Stromal cell of bone marrow (primary cell): ENCODE data around the gene SNRNP35.
"Not testable (repeated sequence)": the region's sequence is repeated elsewhere in the genome, so short reads cannot be mapped to it uniquely, and the experiment has no call there.

Experiments used
- DNase-seq: peaks from one replicate; pipeline ENCODE4 v3.0.0-alpha.2; 2012; ENCODE audit warnings: low read depth

SNRNP35 gene

DNA sequence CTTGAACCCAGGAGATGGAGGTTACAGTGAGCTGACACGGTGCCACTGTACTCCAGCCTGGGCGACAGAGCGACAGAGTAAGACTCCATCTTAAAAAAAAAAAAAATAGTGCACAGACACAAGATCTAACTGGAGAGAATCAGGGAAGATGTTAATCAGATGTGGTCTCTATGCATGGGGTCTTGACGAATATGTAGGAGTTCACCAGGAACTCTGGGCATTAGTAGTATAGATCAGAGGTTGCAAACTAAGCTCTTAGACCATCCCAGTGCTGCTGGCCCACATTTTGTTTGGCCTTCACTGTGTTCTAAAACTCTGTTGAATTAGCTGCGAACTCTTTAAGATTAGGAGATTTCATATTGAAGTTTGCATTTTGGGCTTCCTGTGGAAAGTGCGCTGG, 31.6 kb downstream of the SNRNP35 start:
- DNase-seq, result no peak

DNA sequence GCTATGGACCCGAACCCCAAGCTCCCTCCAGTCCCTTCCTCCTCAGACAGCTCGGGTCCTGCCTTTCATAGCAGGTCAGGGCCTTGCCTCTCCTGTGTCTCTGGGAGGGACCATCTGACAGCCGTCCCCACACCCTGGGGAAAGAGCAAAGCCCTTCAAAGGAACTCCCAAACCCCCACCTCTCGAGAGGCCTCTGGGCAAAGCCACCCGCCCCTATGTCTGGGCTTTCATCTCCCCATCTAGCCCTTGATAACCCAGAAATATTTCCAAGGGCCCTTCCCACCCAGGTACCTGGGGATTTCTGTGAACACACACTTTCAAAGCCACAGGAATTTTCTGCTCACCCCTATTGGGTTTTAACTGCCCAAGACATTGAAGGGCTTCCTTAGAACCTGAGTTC, 32.1 kb downstream of the SNRNP35 start:
- DNase-seq, result no peak

DNA sequence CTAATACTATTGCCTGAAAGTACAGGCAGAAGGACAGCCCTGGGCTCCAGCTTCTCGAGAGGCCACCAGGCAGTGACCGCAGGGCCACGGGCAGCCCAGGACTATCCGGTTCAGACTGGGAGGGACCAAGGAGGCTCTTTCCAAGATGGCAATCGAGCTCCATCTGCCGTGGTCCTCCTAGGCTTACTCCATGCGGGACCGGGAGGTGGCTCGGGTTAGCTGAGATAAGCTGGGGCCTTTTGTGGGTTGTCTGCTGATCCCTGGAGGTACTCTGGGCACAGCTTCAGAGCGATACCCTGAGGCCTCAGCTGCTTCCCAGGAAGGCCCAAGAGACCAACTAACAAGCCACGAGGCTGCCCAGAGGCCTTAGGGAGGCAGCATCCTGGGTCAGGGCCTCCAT, 33.1 kb downstream of the SNRNP35 start:
- DNase-seq, result no peak

DNA sequence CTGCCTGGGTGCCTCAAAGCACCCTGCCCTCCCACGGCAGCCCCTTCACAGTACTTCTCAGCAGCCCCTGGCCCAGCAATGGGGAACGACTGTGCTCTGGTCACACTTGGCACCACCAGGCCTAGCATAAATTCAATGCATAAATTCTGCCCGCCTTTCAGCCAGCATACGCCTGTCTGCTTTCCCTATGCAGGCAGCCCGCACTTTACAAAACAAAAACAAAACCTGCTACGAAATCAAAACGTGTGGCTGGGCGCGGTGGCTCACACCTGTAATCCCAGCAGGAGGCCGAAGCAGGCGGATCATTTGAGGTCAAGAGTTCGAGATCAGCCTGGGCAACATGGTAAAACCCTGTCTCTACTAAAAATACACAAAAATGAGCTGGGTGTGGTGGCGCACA, 33.5 kb downstream of the SNRNP35 start:
- DNase-seq, result no peak

DNA sequence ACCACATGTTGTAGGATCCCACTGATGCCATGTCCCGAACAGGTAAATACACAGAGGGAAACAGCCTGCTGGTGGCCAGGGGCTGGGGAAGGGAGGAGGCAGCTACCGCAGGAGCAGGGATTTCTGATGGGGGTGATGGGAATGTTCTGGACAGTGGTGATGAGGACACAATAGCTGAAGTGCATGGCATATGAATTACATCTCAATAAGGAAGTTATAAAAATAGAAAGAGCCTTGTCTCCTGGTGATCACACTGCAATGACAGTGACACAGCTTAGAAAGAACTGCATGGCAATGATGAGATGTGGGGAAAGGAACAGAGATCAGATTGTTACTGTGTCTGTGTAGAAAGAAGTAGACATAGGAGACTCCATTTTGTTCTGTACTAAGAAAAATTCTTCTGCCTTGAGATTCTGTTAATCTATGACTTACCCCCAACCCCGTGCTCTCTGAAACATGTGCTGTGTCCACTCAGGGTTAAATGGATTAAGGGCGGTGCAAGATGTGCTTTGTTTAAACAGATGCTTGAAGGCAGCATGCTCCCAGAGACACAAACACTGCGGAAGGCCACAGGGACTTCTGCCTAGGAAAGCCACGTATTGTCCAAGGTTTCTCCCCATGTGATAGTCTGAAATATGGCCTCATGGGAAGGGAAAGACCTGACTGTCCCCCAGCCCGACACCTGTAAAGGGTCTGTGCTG, 34.5 kb downstream of the SNRNP35 start:
- DNase-seq, result not testable (repeated sequence)

DNA sequence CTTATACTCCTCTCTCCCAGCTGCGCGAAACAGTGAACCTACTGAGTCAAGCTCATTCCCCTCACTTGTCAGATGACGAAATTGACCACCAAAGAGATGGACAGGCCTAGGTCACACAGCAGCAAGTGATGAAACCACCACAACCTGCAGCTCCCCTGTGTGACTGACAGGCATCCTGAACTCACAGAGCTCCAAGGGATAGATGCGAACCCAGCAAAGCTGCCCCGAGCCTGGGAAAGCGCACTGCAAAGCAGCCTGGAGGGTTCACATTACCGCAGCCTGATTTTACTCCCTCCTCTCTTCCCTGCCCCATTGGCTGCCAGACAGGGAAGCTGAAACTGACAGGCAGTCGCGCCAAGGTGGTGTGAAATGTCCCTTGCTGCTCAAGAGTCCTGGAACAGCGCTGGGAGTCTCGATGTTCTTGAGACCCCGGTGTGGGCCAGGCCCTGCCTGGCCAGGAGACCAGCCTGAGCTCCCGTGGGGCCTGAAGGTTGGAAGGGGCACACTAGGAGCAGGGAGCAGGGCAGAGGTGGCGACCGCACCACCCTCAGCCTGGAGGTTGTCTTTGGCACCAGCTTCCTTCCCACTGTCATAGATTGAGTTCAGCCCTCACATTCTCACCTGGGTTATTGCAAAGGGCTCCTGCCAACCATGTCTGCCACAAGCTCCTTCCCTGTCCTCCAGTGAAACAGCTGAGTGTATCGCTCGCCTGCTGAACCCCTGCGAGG, 36.3 kb downstream of the SNRNP35 start:
- DNase-seq, result no peak

DNA sequence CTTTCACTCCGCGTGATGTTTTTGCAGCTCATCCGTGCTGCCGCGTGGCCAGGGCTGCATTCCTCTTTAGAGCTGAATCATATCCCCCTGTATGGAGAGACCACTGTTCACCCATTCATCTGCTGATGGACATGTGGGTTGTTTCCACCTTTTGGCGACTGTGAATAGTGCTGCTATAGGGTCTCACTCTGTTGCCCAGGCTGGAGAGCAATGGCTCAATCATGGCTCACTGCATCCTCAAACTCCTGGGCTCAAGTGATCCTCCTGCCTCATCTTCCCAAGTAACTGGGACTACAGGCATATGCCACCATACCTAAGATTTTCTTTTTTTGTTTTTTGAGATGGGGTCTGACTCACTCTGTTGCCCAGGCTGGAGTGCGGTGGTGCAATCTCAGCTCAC, 39.1 kb downstream of the SNRNP35 start:
- DNase-seq, result no peak

DNA sequence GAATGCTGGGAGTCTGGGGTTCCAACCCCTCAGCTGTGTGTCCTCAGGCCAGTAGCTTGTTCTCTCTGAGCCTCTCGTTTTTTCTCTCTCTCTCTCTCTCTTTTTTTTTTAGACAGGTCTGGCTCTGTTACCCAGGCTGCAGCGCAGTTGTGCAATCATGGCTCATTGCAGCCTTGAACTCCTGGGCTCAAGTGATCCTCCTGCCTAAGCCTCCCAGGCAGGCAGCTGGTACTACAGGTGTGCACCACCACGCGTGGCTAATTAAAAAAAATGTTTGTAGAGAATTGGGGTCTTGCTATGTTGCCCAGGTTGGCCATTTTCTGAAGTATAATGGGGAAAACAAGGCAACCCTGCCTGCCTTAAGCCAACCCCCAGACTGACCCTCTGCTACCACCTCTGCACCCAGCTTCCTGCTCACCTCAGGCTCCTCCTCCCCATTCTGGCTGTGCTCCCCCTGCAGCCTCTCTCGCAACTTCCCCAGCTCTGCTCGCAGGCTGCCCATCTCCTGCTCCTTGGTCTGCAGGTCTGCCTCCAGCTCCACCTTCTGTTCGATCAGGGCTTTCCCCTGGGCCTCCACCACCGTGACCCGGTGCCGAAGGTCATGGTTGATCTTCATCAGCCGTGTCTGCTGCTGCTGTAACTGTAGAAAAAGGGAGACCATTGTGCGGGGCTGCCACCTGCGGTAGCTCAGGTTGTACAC, 40.3 kb downstream of the SNRNP35 start:
- no peak for DNase-seq

DNA sequence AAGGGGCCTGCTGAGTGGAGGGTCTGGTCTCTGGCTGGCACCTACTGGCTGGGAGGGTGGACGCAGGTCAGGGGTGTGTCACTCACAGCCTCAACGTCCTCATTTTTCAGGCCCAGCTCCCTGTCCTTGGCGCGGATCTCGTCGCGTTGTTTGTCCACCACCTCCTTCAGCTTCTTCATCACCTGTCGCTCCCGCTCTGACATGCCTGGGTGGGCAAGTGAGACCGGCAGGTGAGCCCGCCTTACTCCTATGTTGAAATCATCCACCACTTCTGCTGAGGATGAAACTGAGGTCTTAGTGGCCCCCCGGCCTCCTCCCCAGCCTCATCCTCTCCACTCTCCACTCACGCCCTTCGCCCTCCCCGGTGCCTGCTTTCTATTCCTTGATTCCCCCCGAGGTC, 41.4 kb downstream of the SNRNP35 start:
- no peak for DNase-seq

DNA sequence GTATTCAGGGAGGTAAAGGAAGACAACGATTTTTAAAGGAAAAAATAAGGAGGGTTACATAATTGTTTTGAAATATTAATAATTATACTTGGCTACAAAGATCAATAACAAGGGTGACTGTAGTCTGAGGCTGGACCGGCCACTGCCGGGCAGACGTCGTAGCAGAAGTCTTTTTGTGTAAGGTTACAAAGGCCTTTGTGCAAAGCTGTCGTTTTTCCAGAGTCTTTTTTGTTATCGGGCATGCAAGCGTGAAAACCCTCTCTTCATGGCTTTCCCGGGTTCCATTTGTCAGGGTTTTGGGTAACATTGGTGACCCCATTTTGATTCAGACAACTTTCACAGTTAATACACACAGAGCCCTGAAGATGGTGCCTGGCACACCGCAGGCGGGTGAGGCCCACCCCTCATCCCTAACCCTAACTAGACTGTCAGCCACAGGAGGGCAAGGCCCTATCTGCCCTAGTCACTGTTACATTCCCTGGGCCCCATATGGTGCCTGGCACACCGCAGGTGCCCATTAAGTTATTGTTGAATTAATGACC, 44.3 kb downstream of the SNRNP35 start:
- DNase-seq, result no peak

DNA sequence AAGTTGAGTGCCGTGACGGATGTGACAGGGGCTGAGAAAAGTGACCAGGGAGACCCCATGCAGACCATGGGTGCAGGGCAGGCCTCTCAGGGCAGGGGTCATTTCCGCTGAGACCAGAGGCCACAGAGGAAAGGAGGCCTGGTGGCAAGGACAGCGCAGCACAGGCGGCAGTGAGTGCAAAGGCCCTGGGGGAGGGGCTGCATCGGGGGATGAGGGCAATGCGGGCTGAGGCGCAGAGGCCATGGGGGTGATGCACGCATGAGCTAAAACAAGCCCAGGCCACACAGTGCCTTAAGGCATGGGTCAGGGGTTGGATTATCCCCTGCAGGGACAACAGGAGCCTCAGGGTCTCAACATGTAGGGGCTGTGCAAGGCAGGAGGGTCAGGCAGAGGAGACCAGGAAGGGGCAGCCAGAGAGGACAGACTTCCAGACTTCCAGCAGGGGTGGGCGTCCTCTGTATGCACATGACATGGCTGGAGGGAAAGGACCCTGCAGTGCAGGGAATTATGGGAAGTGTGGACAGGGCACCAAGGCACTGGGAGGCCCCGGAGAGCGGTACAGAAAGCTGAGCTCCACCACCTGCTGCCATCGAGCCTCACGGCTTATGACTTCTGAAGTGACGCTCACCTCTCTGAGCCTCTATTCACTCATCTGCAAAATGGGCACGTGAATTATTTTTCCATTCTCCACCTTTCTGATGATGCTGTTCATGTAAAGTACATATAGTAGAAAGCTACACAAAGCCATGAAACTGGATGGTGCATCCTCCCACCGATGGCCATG, 48.3 kb downstream of the SNRNP35 start:
- DNase-seq, result no peak

DNA sequence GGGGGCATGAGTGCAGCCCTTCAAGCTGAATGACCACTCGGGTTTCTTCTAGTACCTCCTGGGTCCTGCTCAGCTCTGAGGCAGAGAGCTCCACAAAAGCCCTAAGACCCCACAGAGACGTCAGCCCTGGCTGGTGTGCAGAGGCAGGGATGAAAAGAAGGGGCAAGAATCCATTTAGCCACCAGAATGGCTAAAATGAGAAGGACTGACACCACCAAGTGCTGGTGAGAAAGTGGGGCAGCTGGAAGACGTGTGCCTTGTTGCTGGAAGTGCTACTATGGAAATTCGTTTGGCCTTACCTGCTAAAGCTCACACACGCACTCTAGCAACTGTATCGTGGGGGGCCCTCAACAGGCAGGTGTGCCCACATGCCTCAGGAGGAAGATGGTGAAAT, 48.9 kb downstream of the SNRNP35 start:
- no peak for DNase-seq

DNA sequence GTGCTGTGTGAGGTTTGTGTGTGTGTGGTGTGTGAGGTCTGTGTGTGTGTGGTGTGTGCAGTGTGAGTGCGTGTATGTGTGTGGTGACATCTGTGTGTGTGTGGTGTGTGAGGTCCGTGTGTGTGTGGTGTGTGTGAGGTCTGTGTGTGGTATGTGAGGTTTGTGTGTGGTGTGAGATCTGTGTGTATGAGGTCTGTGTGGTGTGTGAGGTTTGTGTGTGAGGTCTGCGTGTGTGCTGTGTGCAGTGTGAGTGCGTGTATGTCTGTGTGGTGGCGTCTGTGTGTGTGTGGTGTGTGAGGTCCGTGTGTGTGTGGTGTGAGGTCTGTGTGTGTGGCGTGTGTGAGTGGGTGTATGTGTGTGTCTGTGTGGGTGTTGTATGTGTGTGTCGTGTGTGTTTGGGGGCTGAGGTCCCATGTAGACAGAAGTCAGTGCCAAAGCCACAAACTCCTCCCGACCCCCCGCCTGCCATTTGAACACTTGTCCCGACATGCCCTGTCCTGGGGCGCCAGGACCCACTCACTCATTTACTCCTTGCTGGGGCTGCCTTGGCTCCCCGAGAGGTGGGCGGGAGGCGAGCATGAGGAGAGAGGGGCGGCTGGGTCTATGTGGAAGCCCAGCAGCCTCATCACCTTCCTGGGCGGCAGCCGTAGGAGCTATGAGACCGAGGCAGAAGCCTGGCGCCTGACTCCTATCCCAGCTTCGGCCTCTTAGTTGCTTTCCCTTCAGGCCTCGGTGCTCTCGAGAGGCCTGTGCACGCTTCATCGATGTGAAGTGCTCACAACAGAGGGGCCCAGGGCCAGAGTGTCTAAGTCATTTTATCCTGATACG, 55.1 kb downstream of the SNRNP35 start:
- DNase-seq, result no peak

DNA sequence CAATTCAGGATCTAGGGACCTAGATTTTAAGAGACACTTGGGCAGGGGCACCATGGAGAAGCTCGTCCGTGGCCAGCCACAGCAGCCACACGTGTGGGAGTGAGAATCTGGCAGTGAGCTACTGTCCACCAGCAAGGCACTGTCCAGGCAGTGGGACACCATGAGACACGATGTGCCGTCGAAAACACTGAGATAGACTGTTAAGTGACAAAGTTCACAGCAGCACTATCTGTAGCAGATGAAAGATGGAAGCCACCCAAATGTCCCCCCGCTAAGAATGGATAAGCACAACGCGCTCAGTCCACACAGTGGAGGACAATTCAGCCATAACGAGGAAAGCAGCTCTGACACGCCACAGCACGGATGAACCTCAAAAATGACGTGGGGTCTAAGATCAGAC, 55.9 kb downstream of the SNRNP35 start:
- DNase-seq, result no peak

DNA sequence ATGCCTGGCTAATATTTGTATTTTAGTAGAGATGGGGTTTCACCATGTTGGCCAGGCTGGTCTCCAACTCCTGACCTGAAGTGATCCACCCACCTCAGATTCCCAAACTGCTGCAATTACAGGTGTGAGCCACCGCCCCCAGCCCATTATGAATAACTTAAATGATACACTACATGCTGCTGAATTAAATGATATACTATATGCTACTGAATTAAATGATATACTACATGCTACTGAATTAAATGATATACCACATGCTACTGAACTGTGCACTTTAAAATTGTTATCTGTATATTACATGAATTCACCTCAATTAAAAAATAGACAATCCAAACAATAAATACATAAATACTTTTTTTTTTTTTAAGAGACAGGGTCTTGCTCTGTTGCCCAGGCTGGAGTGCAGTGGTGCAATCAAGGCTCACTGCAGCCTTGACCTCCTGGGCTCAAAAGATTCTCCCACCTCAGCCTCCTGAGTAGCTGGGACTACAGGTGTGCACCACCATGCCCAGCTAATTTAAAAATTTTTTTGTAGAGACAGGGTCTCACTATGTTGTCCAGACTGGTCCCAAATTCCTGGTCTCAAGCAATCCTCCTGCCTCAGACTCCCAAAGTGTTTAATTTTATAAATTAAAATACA, 56.8 kb downstream of the SNRNP35 start:
- DNase-seq, result not testable (repeated sequence)

DNA sequence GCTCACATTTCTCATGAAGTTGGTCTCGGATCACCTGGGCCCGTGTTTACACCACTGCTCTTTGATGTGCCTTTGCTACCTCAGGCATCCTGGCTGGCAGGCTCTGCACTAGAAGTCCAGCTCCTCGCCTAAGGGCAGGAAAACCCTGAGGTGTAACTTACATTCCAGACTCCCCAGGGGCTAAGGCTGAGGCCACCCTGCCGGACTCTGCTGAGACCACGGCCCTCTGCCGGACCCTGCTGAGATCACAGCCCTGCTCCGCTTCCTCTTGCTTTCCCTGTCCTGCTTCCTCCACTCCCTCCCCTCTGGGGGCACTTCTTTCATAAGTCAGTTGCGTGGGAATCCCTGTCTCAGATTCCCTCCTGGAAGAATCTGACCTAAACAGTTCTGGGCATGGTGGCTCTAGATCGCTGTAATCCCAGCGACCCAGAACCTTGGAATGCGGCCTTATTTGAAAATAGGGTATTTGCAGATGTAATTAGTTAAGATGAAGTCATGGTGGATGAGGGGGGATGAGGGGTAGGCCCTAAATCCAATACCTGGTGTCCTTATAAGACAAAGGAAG, 58.4 kb downstream of the SNRNP35 start:
- no peak for DNase-seq
